Kidney tubule cell (primary cell): ENCODE measurements around the gene TTLL3.
A peak's percentile ranks its signal among the peaks of the same experiment; 100 is the strongest.
"Not testable (repeated sequence)": the region's sequence is repeated elsewhere in the genome, so short reads cannot be mapped to it uniquely, and the experiment has no call there.

Experiments
- DNase-seq: peaks from one replicate; pipeline ENCODE4 v3.0.0-alpha.2; 2018; ENCODE audit warnings: low spot score

The TTLL3 gene

DNA sequence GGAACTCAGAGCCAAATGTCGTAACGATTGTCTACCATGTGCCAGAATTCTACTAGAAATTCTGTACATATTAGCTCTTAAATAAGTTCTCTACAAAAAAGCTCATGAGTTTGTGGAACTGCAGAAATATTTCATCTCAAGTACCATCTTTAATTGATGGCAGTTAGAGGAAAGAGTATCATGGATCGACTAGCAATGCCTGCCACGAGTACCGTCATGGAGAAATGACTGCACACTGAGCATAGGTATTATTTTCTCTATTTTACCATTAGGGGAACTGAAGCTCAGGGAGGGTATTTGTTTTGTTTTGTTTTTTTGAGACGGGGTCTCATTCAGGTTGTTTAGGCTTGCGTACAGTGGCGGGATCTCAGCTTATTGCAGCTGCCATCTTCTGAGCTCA, 31.0 kb downstream of the TTLL3 start:
- no peak for DNase-seq

DNA sequence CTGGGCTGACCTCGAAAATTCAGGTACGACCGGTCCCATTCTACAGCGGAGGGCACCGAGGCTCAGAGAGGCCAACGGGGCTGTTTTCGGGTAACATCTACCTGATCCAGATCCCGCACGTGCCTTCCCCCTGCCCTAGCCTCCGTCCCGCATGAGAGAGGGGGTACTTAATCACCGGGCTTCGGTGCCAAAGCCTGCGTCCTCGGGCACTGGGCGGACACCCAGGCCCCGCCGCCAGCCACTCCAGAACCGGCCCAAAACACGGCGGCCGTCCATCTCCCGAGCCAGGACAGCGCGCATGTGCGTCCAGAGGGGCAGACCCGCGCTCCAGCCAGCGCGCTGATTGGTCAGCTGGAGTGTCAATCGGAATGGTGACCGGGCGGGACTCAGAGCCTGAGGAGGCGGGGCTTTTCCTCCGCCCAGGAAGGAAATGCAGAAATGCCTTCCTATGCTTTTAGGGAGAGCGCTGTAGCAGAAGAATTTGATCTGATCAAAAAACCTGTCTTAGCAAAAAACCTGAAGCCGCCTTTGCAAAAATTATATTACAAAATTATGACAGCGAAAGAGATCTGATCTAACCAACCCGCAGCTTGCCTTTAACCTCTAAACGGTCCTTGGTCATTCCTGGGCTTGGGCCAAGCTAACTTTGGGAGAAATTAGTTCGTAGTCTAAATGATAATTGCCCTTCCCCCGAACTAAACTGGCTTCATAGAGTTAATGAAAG, 33.8 kb downstream of the TTLL3 start, which contains the start of gene RPUSD3:
Gene RPUSD3 (minus strand): TSS at position 294 of the 724 bp plus-strand sequence. CDS start 18 bp downstream, at position 276.
- peak; percentile 95 for DNase-seq

DNA sequence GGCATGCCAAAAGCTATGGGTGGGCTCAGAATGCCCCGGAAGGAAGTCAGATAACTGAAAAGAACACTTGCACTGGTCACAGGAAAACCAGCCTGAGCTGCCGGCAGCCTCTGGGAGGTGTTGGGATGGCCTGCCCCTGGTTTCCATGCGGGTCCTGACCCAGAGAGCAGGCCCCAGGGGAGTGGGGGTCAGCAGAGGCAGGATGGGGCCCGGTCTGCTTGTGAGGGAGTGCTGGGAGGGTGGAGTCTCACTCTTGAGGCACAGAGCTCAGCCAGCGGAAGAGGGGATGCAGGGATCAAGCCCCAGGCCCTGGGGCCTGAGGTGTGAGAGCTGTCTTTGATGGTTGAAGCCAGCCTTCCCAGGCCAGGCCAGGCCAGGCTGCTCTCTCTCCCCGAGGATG, 36.2 kb downstream of the TTLL3 start:
- DNase-seq, result no peak

DNA sequence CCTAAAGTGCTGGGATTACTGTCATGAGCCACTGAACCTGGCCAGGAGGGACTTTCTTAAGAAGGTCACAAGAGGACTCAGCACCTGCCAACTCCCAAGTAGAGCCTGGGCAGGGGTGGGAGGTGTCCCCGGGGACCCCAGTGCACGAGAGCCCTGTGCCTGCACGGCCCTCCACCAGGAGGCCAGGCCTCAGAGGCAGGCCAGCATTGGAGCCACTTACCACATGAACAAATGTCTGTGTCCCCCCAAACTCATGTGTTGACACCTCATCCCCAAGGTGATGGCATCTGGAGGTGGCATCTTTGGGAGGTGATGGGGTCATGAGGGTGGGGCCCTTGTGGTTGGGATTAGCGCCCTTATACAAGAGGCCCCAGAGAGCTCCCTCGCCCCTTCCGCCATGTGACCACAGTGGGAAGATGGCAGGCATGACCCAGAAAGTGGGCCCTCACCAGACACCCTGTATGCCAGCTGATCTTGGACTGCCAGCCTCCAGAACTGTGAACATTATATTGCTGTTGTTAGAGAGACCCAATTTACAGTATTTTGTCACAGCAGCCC, 36.9 kb downstream of the TTLL3 start:
- no peak for DNase-seq

DNA sequence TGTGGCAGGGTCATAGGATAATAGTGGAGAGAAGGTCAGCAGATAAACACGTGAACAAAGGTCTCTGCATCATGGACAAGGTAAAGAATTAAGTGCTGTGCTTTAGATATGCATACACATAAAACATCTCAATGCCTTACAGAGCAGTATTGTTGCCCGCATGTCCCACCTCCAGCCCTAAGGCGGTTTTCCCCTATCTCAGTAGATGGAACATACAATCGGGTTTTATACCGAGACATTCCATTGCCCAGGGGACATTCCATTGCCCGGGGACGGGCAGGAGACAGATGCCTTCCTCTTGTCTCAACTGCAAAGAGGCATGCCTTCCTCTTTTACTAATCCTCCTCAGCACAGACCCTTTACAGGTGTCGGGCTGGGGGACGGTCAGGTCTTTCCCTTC, 37.8 kb downstream of the TTLL3 start:
- not testable (repeated sequence) for DNase-seq

DNA sequence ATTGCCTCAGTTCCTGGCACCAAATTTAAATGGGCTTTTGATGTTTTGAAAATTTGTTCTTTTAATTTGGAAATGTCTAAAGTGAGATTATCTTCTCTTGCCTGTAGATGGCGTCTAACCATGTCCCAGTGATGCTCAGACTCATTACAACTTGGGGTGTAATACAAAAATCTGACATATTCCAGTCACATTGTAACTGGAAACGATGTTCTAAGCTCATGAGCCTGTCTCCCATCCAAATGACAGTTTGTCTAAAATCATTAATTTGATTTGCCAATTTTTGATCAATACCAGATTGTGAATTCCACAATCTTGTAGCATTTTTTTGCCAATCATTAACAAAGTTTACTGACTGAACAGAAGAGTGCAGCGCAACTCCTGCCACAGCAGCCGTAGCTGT, 38.8 kb downstream of the TTLL3 start:
- DNase-seq, result peak; percentile 29

DNA sequence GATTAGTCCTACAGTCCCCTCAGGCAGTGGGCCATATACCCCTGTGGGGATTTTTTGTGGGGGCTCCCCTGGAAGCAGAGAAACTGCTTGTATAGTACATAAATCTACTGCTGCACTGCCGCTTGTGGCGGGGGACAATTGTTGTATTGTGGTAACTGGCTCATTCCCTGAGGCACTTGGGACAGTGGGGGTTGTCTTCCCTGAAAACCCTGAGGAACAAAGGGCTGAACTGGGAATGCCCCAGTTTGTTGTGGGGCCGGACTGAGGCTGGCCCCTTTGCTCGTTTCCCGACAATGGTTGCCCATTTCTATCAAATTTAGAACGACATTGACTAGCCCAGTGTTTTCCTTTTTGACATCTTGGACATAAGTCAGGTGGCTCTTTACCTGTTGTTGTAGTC, 41.3 kb downstream of the TTLL3 start:
- DNase-seq, result not testable (repeated sequence)

DNA sequence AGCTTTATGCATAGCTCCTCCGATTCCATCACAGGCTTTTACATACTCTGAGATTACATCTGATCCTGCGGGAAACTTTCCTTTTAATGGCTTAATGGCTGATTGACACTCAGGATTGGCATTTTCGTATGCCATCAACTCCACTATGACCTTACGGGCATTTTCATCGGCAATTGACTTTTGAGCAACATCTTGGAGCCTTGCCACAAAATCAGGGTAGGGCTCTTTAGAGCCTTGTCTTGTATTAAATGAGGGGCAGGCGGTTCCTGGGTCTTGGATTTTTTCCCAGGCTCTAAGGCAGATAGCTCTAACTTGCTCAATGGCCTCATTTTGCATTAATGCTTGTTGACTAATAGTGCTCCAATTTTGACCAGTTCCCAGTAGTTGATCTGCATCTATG, 41.9 kb downstream of the TTLL3 start:
- not testable (repeated sequence) for DNase-seq

DNA sequence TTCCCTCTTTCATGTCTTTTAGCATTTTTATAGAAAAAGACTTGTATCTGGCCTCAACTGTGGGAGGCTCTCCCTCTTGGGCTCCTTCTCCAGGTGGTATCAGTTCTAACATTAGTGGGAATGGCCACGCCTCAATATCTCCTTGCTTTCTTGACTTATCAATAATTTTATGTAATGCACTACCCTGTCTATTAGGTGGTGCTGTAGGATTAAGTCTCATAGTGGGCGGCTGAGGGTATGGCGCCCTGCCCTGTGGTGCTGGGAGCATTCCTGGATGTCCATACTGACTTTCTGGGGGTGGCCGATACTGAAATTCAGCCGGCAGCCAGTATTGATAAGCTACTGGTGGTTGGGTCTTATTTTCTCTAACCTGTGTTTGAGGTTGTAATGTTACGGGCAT, 42.5 kb downstream of the TTLL3 start:
- no peak for DNase-seq

DNA sequence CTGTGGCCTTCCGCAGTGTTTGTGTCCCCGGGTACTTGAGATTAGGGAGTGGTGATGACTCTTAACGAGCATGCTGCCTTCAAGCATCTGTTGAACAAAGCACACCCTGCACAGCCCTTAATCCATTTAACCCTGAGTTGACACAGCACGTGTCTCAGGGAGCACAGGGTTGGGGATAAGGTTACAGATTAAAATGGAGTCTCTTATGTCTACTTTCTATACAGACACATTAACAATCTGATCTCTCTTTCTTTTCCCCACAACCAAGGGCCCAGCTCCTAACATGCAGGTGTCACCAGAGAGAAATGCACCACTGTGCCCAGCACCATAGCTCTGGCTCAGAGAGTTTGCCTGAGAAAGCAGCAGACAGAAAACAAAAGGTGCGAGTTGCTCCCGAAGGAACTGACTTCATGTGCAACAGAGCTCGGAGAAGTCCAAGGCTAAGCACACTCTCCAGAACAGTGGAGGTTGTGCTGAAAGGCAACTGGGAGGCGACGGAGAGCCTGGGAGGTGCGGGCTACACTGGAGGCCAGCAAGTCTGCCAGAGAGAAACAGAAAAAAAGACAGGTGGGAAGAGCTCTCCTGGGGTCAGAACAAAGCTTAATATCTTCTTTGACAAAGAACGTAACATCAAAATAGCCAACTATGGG, 44.4 kb downstream of the TTLL3 start:
- DNase-seq, result not testable (repeated sequence)

DNA sequence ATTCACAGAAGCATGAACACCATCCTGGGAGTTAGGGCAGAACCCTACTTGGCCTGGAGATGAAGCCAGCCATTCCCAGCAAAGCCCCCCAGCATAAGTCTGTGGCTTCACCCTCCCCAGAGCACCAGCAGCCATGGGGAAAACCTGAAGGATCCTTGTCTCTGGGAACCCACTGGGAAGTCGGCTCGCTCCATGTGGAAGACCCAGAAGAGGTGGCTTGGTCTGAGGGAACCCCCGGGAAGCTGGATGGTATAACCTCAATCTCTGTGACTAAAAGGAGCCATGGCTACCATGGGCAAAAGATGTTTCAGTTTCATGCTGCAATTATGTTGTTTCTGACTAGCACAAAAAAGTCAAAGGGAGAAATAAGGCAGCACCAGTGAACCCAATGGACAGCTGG, 45.5 kb downstream of the TTLL3 start:
- DNase-seq, result no peak

DNA sequence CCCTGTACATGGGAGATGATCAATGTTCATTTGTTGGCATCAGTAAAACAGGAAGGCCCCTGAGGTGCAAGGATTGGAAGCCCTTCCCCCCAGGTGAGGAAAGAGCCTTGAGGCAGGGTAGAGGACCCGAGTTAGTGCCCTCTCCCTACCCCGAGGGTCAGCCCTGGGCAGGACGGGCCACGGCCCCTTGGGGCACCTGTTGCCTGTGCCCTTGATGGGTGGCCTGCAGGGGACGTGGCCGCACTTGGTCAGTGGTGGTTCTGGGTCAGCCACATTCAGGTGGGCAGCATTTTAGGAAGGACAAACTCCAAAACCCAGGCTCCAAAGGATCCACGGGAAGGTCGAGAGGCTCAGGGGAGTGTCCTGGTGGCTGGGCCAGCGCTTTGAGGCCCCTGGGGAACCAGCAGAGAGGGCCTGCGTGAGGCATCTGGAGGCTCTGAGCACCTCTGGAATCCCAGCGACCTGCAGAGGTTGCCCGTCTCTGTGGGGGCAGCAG, 49.5 kb downstream of the TTLL3 start:
- DNase-seq, result no peak

DNA sequence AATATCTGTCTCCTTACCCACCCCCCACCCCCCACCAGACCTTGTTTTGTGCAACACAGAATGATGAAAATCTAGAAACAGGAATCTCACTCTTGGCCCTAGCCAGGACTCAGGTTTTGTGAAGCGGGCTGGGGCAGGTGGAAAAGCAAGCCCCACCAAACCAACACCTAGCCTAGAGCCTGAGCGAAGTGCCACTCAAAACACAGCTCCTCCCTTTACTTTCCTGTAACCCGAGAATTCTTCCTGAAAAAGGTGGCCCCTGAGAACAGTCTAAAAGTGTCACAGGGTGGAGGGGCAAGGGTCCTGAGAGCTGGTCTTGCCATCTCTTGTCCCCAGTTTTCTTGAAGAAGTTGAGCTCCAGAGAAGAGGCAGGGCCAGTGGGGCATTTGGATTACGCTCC, 51.1 kb downstream of the TTLL3 start:
- DNase-seq, result no peak

DNA sequence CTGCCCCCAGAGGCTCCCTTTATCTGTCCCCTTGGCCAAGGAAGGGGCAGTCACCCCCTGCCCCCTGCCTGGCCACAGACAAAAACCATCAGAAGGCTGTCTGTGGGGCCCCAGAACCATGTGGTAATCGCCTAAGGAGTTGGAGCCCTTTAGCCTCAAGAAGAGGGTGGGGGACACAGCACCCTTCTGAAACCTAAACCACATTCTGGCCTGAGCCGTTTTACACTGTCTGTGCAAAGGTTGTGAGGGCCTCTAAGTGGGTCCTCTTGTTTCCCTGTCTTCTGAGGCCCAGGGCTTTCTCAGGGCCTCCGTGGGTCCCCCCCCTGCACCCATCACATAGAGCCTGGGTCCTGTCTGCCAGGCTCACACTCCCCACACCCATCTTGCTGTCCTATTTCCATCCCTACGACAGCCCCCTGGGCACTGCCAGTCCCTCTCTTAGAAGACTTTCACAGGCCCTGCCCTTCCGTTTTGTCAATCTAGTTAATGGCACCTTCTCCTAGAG, 51.6 kb downstream of the TTLL3 start:
- DNase-seq, result no peak

DNA sequence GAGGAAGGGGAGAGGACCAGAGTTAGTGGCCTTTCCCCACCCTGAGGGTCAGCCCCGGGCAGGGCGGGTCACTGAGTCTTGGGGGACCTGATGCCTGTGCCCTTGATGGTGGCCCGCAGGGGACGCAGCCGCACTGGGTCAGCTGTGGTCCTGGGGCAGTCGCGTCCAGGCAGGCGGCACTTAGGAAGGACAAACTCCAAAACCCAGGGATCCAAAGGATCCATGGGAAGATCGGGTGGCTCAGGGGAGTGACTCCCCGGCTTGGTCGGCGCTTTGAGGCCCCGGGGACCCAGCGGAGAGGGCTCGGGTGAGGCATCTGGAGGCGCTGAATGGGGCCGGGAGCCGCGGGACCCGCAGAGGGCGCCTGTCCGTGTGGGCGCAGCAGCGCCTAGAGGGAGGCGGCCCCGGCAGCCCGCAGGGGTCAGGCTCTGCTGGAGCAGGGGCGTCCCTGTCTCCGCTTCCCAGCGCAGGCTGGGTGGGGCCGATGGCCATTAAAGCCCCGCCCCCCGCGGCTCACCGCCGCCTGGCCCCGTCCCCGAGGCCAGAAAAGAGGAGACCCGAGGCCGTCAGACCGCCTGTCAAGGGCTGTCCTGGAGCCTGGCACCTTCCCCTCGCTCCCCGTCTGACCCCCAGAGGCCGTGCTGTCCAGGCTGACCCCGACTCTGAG, 52.5 kb downstream of the TTLL3 start:
- DNase-seq, result peak; percentile 39

DNA sequence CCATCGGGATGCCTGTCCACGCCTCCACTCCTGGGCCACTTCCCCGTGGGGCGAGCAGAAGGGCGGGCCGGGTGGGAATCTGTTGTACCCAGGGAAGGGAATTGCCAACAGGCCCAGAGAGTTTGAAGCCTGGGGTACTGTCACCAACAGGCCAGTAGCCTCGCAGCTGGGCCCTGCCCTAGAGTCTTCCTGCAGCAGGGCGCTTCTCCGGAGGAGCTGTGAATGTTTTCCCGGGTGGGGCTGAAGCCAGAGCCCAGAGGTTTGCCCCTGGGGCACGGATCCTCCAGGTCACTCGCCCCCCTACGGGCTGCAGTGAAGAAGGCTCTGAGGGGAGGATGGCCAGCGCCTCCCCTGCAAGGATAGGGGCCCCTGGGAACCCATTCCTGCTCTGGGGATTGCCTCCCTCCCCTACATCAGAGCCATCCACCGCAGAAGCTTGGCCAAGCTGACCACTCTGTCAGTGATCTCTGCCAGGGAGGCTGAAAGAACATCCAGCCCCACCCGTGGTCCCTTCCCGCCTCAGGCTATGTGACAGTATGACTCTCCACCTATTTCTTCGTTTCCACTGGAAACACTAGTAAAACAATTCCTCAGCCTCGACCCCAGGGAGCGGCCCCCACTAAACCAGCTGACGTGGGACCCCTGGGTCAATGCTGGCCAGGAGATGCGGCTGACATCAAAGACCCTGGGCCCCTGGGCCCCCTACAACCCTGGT, 53.2 kb downstream of the TTLL3 start:
- DNase-seq, result no peak

DNA sequence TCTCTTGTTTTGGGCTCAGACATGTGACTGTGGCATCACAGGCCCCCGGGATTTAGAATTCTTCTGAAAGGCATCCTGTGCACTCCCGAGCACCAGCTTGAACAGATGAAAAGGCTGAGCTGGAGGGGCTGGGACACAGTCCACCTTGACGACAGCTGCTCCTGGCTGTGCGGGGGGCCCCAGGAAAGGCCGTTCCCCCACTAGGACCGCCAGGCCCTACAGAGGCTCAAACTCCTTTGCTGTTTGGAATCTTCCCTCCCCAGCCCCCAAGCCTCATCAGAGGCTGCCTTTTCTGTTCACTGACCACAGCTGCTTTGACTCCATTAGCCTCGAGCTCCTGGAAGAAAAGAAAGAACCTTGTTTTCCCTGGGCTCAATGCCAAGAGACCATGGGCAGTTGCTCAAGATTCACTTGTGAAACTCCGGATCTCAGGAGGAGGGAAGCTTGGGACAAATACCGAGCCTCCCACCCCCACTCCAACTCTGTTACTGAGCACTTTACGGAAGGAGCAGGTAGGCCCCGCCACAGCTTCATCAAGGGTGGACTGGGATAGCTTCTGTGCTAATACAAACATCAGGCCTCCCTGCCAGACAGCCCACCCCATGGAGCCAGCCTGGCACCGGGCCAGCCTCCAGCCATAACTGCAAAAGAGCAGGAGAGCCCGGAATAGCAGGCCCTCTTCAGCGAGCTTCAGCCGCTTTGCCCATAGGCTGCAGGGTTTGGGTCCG, 54.3 kb downstream of the TTLL3 start:
- DNase-seq, result peak; percentile 66

DNA sequence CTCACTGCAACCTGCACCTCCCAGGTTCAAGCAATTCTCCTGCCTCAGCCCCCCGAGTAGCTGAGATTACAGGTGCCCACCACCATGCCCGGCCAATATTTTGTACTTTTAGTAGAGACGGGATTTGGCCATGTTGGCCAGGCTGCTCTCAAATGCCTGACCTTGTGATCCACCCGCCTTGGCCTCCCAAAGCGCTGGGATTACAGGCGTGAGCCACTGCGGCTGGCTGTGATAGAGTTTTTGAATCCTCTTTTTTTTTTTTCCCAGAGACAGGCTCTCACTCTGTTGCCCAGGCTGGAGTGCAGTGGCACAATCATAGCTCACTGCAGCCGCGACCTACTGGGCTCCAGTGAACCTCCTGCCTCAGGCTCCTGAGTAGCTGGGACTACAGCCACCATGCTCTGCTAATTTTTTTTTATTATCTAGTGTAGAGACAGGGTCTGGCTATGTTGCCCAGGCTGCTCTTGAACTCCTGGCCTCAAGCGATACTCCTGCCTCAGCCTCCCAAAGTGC, 55.1 kb downstream of the TTLL3 start:
- DNase-seq, result not testable (repeated sequence)

DNA sequence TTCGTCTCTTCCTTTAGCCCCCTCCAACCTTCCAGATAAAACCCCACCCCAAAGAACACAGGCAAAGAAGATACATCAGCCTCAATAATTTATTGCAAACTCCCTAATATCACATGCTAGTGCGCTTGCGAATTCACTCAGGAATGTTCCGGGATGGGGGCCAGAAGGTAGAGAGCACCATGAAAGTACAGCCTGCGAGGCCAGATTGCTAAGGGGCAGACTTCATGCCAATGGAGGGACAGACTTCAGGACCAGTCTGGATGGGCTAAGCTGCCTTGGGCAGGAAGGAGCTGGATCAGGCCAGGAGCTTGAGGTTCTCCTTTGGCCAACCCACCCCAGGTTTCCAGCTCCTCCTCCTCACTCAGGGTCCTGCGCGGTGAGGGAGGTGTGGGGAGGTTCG, 56.6 kb downstream of the TTLL3 start:
- DNase-seq, result no peak

DNA sequence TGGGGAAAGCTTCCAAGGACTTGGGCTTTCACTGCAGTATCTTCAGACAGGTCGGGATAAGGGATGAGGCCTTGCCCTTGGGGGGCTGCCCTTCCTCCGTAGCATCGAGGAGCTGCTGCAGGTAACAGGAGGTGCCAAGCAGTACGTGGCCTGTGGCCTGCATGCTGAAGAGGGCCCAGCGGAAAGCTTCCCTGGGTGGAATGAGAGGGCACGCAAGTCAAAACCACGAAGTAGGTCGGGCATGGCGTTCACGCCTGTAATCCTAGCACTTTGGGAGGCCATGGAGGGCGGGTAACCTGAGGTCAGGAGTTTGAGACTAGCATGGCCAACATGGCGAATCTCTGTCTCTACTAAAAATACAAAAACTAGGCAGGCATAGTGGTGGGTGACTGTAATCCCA, 57.0 kb downstream of the TTLL3 start:
- DNase-seq, result no peak

DNA sequence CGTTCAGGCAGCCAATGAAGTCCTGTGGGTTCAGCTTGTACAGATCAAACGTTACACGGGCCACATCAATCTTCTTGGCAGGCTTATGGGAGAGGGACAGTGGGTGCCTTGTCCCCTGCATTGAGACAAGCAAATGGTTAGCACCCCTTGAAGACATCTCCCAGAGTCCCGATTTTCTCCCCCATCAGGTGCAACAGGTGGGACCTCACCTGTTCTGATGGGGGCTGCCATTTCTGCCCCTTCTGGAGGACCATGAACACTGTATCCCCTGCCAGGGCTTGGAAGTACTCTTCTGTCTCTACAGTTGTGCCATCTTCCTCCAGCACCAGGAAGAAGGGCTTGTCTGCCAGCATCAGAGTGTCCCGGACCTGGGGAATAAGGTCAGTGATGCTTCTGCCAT, 59.9 kb downstream of the TTLL3 start:
- DNase-seq, result no peak
